WI38 (cell line): Measurements from ENCODE around the gene PTBP3.

ENCODE experiments used
- H3K4me3 ChIP-seq: 2 replicates; pipeline ENCODE4 v1.5.1; 2011; ENCODE audit warnings: low read depth, mild to moderate bottlenecking, control low read depth, low read length
- CTCF ChIP-seq: IDR thresholded peaks from 2 replicates; pipeline ENCODE4 v1.5.1; 2012; ENCODE audit warnings: low read depth, mild to moderate bottlenecking, control low read depth, low read length

The PTBP3 gene

GRCh38 chr9:112233769-112234168 is 99.7 kb downstream of the PTBP3 start:
- TF ChIP-seq CTCF = no peak
- no peak overlapping the region for H3K4me3 ChIP-seq

- no peak for TF ChIP-seq CTCF
- no peak overlapping the region for H3K4me3 ChIP-seq
These were observed 101.2 kb downstream of the PTBP3 start for GRCh38 chr9:112232233-112232632.

GRCh38 chr9:112226091-112226490 is 107.3 kb downstream of the PTBP3 start:
- no peak overlapping the region for H3K4me3 ChIP-seq
- TF ChIP-seq CTCF = no peak

GRCh38 chr9:112224401-112225289 is 108.8 kb downstream of the PTBP3 start:
- TF ChIP-seq CTCF = no peak

GRCh38 chr9:112218908-112219307 is 114.5 kb downstream of the PTBP3 start:
- no peak overlapping the region for H3K4me3 ChIP-seq
- TF ChIP-seq CTCF = no peak

More at GRCh38 chr9:112224401-112225289, 108.8 kb downstream of the PTBP3 start:
- H3K4me3 ChIP-seq = no peak overlapping the region

- no peak for TF ChIP-seq CTCF
- no peak overlapping the region for H3K4me3 ChIP-seq
These were observed 120.5 kb downstream of the PTBP3 start for GRCh38 chr9:112212926-112213325.

GRCh38 chr9:112207451-112207850 is 126.0 kb downstream of the PTBP3 start:
- H3K4me3 ChIP-seq = no peak overlapping the region
- no peak for TF ChIP-seq CTCF
